Activated naive CD4-positive, alpha-beta T cell (primary cell): ENCODE results near the gene IPO5.

Experiments
- DNase-seq, 4 experiments: peaks; one replicate each; lab custom pipeline; 2025; lab: John Stamatoyannopoulos, UW

IPO5 gene

DNA sequence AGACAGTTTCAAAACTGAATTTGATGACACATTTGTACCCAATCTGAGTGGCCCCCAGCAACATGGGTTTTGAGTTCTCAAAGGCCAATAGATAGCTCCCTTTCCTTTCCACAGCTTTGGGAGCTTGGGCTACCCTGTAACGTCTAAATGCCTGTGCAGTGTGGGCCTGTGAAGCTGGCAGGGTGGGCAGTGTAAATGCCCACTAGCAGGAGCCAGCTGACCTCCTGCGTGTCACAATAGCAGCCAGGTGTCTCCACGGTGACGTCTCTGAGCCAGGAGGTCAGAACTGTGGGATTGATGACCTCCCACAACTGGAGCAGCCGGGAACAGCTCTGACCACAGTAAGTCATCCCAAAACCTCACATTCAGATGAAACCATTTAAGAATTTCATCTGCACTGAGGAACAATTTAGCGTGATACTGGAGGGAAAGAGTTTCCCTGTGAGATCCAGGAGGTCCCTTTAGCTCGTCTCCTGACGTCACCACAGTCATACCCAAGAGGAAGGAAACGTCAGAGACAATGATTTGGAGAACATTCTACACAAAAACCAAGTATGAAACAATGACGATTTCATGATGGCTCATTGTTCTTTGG, at the start of gene IPO5:
IPO5 (plus strand) TSS at position 300 of the 595 bp plus-strand sequence. CDS start 23,022 bp downstream, outside the sequence.
- DNase-seq: no peak

DNA sequence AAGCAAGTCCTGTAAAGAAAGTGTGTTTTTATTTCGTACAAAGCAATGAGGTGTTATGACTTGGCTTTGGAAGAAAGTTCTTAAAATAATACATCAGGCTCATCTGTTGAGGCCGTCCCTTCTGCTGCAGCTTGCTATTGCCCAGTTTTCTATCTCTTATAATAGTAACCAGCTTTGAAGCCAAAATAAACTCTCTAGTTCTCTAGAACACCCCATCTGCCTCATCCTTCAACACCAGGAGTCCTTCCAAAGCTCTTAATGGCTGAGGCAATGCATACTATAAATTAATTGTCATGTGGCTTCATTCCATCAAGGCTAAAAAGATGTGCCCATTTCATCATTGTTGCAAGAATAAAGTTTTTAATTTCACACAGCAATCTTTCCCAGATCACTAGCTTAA, 49.4 kb upstream of the IPO5 start:
- DNase-seq: no peak

DNA sequence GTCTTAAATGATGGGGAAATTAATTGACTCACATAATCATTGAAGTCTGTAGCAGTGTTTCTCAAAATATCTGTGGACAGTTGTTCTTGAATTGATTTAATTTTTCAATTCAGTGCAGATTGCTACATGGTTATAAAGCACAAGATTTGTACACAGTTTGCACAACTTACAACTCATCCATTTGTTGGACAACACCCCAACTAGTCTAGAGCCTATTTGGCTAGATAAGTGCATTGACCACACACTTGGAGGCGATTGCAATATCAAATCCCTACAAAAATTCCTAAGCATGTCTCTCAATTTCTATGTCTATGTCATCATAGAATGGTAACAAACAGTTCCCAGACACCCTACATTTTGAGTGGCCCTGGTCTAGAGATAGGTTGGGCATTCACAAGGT, 48.0 kb upstream of the IPO5 start:
- no peak for DNase-seq

DNA sequence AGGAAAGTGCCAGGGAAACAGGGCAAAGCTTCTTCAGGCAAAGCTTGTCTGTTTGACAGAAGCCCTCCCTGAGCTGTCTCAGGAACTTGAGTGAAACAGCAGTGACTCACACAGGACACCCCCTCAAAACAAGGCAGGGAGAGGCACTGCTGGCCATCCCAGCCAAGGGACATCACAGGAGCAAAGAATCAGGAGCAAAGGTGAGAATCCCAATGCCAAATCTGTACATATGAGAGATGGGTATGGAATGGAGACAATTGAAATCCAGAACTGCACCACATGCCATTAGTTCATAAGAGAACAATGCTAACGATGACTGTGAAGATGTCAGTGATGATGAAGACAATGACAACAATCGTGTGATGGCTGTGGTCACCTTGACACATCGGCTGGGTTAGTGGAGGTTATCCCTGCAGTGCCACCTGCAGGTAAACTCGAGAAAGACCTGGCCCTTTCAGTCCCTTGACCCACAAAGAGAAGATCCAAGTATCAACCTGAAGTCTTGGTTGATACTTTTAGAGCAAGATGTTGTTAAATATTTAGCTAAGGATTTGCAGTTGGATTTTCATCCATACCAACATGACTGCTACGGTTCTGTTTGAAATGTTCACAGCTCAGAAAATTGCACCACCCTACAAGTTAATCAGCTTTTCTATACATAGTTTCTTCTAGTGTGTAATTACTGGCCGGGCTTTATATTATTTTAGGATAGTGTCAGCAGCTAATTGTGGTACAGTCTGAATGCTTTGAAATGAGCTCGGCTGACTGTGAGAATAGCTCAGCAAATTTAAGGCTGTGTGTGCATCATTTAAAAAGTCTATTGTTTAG, 42.0 kb upstream of the IPO5 start:
- no peak for DNase-seq

DNA sequence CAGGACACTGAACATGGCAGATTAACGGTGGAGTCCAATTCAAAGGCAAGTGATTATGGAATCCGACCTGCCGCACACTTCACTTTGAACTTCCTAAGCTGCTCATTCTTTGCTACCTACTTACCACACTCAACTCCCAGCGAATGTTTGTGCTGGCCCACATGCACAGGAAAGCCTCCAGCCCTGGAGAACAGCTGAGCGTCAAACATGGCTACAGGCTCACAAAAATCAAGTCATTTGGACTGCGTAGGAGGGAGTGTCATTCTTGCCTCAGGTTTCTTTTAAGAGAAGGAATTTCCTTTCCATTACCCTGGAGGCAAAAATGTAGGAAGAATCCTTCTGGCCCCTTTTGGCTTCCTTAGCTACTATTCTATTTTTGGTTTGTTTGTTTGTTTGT, 41.3 kb upstream of the IPO5 start:
- DNase-seq: no peak

DNA sequence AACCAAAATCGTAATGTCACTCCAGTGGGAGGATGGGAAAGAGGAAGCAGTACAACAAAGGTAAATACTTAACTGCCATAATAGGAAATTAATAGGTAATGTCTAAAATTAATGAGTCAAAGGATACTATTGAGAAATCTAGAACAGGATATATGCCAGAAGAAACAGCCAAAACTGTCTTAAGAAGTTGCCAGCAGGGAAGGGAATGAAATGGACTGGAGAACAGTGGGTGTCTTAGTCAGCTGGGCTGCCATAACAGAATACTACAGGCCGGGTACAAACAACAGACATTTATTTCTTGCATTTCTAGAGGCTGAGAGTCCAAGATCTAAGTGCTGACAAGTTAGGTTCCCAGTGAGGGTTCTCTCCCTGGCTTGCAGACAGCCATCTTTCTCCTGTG, 40.3 kb upstream of the IPO5 start:
- no peak for DNase-seq

DNA sequence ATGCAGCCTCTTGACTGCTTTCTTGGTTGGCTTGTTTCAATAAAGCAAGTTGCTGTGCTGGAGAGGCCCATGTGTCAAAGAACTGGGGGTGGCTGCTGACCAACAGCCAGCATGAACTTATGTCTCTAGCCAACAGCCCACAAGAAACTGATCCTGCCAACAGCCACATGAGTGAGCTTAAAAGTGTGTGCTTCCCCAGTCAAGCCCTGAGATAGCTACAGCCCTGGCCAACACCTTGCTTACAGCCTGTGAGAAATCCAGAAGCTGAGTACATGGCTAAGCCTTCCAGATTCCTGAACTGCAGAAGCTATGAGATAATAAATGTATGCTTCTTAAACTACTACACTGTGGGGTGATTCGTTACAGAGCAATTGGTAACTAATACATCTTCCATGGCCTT, 38.9 kb upstream of the IPO5 start:
- no peak for DNase-seq

DNA sequence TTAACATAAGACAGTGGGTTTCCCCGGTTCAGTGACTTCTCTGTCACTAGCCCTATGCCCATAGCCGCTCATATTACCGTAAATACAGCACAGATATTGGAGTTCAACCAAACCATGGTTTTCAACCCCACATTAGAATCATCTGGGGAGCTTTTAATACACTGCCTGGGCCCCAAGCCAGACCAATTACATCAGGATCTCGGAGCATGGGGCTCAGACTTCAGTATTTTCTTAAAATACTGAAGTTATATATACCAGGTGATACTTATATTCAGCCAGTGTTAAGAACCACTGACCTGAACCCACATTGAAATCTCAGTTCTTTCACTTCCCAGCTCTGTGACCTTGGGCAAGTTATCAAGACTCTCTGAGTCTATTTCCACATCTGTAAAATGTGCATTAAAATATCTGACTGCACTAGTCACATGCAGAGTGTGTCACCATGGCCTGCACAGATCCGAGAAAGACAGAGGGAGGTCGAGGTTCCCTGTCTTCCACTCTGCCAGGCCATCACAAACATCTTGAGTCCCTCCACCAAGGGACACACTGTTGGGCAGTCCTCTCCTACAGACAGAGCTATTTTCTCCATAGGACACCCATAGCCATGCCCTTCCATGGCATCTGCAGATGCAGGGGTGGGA, 32.2 kb upstream of the IPO5 start:
- no peak for DNase-seq

DNA sequence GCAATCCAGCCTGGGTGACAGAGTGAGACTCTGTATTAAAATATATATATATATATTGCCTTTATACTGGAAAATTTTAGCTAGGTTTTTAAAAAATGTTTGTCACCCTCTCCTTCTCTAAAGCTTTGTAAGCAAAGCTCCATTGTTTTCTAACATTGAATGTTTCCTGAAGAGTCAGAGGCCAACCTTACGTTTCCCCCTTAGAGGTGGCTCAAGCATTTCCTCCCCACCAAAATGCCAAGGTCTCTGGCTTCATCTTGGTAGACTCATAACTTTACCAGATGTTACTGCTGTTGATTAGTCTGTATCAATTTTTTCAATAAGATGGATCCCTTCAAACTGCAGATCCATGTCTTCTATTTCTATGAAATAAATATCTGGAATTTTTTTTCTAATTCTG, 25.2 kb upstream of the IPO5 start:
- no peak for DNase-seq

DNA sequence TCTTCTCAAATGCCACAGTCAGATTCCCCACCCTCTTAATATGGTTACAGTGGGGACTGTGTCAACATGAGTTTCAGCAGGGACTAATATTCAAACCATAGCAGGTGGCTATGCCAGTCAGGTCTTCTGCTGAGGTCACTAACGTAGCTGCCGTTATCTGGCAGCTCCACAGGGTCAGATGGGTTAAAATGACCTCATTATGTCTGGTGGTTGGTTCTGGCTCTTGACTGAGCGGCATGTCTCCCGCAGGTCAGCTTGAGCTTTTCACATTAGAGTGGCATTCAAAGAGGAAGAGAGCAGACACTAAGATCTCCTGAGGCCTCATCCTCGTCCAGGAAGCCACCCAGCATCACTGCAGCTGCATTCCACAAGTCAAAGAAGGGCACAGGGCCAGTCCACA, 21.4 kb upstream of the IPO5 start:
- no peak for DNase-seq

DNA sequence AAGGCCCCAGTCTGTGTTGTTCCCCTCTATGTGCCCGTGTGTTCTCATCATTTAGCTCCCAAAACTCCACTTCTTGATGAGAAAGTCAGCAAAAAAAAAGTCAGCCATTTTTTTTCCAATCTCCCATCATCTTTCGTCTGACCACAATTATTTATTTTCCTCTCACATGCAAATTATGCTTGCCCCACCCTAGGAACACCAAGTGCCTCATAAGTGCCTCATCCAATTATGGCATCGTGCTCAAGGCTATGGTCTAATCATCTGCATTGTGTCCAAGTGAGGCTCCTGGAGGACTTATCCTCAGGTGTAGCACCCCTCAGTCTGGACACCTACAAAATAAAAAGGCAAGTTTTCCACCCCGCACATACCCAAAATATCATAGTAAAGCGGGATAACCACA, 20.8 kb upstream of the IPO5 start:
- DNase-seq: no peak

DNA sequence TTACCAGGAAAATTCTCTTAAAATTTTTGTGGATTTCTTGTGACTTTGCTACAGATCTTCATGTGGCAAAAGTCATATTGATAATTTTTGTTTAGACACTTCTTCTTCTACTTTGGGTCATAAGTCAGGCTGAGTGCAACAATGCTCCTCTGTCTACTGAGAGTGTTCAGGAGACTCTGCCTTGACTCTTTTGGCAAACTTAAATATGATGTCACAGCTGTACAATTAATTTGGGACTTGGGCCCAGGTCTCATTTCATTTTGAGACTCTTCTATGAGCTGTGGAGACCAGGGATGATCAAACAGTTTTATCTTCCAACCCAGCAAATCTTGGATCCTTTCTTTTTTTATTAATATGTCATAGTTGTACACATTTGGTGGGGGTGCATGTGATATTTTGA, 19.7 kb upstream of the IPO5 start:
- no peak for DNase-seq

DNA sequence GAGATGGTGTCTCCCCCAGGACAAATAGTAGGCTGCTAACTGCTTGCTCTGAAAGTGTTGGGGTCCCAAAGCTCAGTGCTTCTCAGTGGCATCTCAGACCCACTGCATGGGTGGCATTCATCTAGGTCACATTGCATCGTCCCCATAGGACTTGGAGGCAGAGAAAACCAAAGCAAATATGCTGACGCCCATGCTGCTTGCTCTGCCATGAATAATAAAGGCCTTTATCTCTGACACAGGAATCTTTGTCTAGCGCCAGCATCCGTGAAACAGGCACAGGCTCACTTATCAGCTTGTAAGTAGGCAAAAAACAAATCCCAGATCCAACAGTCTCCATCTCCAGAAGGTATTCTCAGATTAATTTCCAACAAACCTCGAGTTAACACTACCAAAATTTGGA, 18.9 kb upstream of the IPO5 start:
- no peak for DNase-seq

DNA sequence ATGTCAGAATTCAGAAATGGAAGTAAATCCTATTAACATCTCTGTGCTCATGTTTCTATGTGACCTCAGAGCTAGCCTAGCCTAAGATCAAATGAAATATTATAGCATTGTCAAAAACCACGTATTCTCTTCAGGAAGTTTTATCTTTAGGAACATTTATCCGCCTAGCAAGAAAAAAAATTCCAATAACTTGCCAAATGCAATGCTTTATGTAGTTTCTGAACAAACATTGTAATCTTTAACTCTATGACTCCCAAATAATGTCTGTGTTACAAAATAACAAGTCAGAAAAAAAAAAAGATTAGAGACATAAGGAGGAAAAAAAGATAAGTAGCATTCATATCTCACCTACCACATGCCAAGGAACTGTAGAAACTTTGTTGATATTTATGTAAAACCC, 18.4 kb upstream of the IPO5 start:
- DNase-seq: no peak

DNA sequence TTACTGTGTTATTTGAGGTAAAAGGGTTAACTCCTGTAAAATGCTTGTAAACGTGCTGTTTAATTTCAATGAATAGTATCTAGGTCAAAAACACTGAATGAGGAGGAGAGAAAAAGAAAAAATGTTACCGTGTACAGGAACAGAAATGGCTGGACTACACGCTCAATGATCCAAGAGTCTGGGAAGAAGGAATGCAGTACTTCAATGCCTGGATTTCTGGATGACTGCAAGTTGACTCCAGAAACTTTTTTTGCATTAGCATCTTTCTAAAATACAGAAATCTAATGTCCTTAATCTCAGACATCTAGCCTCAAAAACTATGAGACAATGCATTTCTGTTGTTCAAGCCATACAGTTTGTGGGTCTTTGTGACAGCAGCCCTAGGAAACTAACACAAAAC, 17.4 kb upstream of the IPO5 start:
- no peak for DNase-seq

DNA sequence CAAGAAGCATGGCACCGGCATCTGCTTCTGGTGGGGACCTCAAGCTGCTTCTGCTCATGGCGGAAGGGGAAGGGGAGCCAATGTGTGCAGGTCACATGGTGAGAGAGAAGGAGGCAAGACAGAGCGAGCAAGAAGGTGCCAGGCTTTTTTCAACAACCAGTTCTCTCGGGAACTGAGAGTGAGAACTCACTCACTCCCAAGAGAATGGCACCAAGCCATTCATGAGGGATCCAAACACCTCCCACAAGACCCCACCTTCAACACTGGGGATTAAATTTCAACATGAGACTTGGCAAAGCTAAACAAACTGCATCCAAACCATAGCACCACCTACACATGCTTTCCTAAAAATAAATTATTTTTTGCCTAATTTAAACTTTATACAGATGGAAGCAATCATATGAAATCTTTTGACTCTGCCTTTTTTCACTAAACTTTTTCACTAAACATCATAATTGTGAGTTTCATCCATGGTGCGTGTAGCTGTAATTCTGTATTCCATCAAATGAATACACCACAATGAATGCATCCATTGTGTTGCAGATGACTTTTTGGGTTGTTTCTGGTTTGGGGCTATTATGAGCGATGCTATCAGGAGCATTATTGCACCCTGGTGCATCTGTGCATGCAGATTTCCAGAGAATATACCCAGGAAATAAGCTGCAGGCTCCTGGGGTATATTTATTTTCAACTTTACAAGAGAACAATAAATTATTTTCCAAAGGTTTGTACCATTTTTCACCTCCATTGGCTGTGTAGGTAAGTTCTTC, 14.6 kb upstream of the IPO5 start:
- DNase-seq: no peak

DNA sequence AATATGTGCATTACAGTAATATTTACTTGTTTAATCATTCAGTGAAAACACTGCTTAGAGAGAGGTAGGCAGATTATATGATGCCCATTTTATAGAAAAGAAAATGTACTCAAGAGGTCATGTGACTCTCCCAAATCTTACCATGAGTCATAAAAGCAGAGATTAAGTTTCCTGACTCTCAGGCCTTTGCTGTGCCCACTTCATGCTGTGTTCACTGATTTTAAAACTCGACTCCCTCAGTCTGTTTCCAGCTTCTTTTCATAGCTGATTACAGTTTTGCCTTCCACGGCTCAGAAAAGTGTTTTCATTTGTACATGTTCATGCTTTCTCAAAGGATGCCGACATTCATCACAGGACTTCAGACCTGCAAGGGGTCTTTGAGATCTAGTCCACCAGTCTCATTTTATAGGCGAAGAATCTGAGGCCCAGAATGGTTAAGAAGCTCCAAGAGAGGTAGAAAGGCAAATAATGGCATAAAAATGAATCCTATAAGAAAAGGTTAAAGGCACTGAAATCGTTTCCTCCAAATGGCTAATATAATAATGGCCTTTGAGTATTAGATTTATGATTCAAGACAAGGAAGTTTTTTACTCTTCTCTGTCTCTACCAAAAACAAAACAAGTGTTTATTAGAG, 9.0 kb upstream of the IPO5 start:
- no peak for DNase-seq

DNA sequence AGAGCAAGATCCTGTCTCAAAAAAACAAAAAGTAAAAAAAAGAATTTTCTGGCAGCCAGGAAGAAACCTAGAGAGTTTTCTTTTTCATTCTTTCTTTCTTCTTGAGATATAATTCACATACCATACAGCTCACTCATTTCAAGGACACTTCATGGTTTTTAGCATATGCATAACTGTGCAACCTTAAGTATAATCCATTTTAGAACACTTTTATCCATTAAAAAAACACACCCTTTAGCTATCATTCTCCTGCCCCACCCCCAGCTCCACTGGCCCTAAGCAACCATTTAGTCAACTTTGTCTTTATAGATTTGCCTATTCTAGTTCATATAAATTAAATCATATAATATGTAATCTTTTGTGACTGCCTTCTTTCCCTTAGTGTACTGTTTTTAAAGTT, 8.1 kb upstream of the IPO5 start:
- DNase-seq: no peak

DNA sequence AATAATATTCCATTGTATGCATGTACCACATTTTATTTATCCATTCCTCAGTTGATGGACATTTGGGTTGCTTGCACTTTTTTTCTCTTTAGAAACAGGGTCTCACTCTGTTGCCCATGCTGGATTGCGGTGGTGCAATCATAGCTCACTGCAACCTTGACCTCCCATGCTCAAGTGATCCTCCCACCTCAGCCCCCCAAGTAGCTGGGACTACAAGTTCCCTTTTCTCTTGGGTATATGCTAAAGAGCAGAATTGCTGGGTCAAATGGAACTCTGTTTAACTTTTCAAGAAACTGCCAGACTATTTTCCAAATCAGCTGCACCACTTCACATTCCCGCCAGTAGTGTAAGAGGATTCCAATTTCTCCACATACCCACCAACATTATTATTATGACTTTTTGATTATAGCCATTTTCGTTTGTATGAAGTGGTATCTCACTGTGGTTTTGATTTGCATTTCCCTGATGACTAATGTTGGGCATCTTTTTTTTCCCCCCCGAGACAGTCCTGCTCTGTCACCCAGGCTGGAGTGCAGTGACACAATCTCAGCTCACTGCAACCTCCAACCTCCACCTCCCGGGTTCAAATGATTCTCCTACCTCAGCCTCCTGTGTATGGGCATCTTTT, 7.6 kb upstream of the IPO5 start:
- no peak for DNase-seq

DNA sequence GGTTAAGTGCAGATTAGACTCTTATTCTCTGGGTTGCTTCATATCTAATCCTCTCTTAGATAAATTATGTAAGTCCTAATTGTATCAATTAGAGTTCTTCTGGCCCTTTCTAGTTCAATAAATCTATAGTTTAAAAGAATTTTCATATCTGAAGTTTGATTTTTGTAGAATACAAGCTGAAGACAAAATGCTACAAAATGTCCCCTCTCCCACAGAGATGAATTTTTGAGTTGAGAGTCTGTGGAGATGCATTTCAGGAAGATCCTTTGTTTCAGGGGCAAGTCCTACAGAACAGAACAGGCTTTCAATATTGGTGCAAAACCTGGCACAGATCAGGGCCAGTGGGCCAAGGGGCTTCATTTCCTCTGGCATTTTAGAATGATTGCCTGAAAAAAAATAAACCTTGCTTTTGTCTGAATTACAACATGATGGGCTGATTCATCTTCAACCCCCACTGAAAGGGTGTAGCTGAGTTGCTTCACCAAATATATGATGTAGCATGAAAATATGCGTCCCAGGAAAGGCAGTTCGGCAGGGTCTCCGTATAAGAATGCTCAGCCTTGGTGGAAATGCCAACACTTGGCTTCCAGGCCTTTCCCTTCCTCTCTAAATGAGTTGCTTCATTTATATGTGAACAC, 6.4 kb upstream of the IPO5 start:
- DNase-seq: no peak

DNA sequence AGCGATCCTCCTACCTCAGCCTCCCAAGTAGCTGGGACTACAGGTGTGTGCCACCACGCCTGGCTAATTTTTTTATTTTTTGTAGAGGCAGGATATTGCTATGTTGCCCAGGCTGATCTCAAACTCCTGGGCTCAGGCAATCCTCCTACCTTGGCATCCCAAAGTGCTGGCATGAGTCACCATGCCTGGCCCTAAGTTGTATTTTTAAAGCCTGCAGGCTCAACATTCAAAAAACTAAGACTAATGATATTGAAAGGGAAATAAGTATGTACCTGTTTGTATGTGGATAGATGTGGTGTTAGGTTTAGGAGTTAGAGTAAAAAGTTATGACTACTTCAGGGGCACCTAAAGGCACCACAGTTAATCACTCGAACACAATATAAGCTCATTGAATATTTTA, 5.4 kb upstream of the IPO5 start:
- DNase-seq: no peak
